ENCODE results near the gene EEPD1. TPM values are rescaled to one million over a fixed set of nuclear protein-coding genes. Genes with fewer than 3 reads are reported as not detected.

EEPD1 gene
- total and polyA plus RNA-seq, 2 donors: 9.7 to 18.4 TPM

Small RNA genes lying within 50 kb of the gene (small RNA-seq; reads per million reads assigned to genes)
- gene AC006960.1 (not detected), gene AC007327.1 (not detected), gene RF00019 (not detected)

Other genes starting within 250 kb of the EEPD1 start
- 66.0 TPM for gene ANLN, start 236.6 kb downstream of the EEPD1 start, total RNA-seq
- gene ANLN, start 236.6 kb downstream of the EEPD1 start, polyA plus RNA-seq: 1.4 TPM

Data from urinary bladder (tissue), 2 donors.